Measurements from ENCODE around the gene FLRT2. TPM values are rescaled to one million over a fixed set of nuclear protein-coding genes. Genes with fewer than 3 reads are reported as not detected.

Gene FLRT2
- total RNA-seq, 1 experiment from 2014 or later, result 2.1 TPM

- Histone ChIP-seq H3K27me3 (ENCODE audit: insufficient read depth, low read depth) (no peaks in the 10 kb centered on the region), H3K9me2 (ENCODE audit: insufficient read depth) (no peaks in the 10 kb centered on the region), H3K4me3 (no peak overlapping the region), H4K20me1 (ENCODE audit: insufficient read depth) (no peaks in the 10 kb centered on the region), H2AFZ (no peak overlapping the region), H3K36me3 (ENCODE audit: low read depth) (no peaks in the 10 kb centered on the region), H3K4me1 (replicated peaks; ENCODE audit: insufficient read depth) (no peaks in the 10 kb centered on the region), H3F3A (ENCODE audit: insufficient read depth, low read depth) (no peaks in the 10 kb centered on the region), H3K79me2 (ENCODE audit: low read depth) (no peaks in the 10 kb centered on the region), H3K4me2 (no peak overlapping the region), H3K9me3 (ENCODE audit: insufficient read depth, low read depth) (no peaks in the 10 kb centered on the region), H3K27ac (no peak overlapping the region)
- TF ChIP-seq EZH2 (IDR thresholded peaks at IDR 0.05; ENCODE audit: low read depth) (no peak), CTCF (conservative IDR thresholded peaks at IDR 0.05) (no peak)
- ChIA-PET POLR2A (ENCODE audit: unreplicated experiment) (no interaction called here), CTCF (no interaction called here)
- intact Hi-C loops (cut with micrococcal nuclease; ENCODE audit: unreplicated experiment), result loop anchor here (10.0 kb wide), 1 partner anchor 516 kb away; no protein-coding TSS in a partner anchor
- BruUV-seq (replicated peaks), result no TSS peak
- DNase-seq, result no peak
Measured at GRCh38 chr14:85538636-85539035, 8.7 kb downstream of the FLRT2 start.

- Histone ChIP-seq H3K27ac (no peak overlapping the region), H3K4me1 (replicated peaks; ENCODE audit: insufficient read depth) (no peaks in the 10 kb centered on the region), H3K4me2 (no peak overlapping the region), H3K27me3 (ENCODE audit: insufficient read depth, low read depth) (no peaks in the 10 kb centered on the region), H2AFZ (no peak overlapping the region), H3K9me3 (ENCODE audit: insufficient read depth, low read depth) (no peaks in the 10 kb centered on the region), H3K9me2 (ENCODE audit: insufficient read depth) (no peaks in the 10 kb centered on the region), H3F3A (ENCODE audit: insufficient read depth, low read depth) (no peaks in the 10 kb centered on the region), H4K20me1 (ENCODE audit: insufficient read depth) (no peaks in the 10 kb centered on the region), H3K4me3 (no peak overlapping the region), H3K79me2 (ENCODE audit: low read depth) (no peaks in the 10 kb centered on the region), H3K36me3 (ENCODE audit: low read depth) (no peaks in the 10 kb centered on the region)
- CTCF ChIA-PET, result no interaction called here
- POLR2A ChIA-PET (ENCODE audit: unreplicated experiment), result no interaction called here
- TF ChIP-seq EZH2 (IDR thresholded peaks at IDR 0.05; ENCODE audit: low read depth) (no peak), CTCF (conservative IDR thresholded peaks at IDR 0.05) (no peak)
- intact Hi-C loops (cut with micrococcal nuclease; ENCODE audit: unreplicated experiment), result loop anchor here (10.0 kb wide), 1 partner anchor 515 kb away; no protein-coding TSS in a partner anchor
- BruUV-seq (replicated peaks), result no TSS peak
- no peak for DNase-seq
Measured at GRCh38 chr14:85539510-85539909, 9.6 kb downstream of the FLRT2 start.

GRCh38 chr14:85542623-85543022 is 12.7 kb downstream of the FLRT2 start:
- H2AFZ ChIP-seq, result no peak overlapping the region
- POLR2A ChIA-PET (ENCODE audit: unreplicated experiment), result no interaction called here
- no peaks in the 10 kb centered on the region for H3K9me2 ChIP-seq (ENCODE audit: insufficient read depth)
- H3K36me3 ChIP-seq (ENCODE audit: low read depth), result no peaks in the 10 kb centered on the region
- no peaks in the 10 kb centered on the region for H3K9me3 ChIP-seq (ENCODE audit: insufficient read depth, low read depth)
- no peaks in the 10 kb centered on the region for H3K27me3 ChIP-seq (ENCODE audit: insufficient read depth, low read depth)
- H3K4me2 ChIP-seq, result no peak overlapping the region
- H3K4me1 ChIP-seq (replicated peaks; ENCODE audit: insufficient read depth), result no peaks in the 10 kb centered on the region
- intact Hi-C loops (cut with micrococcal nuclease; ENCODE audit: unreplicated experiment), result no loop called here
- H3K79me2 ChIP-seq (ENCODE audit: low read depth), result no peaks in the 10 kb centered on the region
- CTCF ChIA-PET, result no interaction called here
- no peak overlapping the region for H3K4me3 ChIP-seq
- no peak overlapping the region for H3K27ac ChIP-seq
- no peaks in the 10 kb centered on the region for H3F3A ChIP-seq (ENCODE audit: insufficient read depth, low read depth)
- DNase-seq, result no peak
- TF ChIP-seq CTCF (conservative IDR thresholded peaks at IDR 0.05) (no peak), EZH2 (IDR thresholded peaks at IDR 0.05; ENCODE audit: low read depth) (no peak)
- H4K20me1 ChIP-seq (ENCODE audit: insufficient read depth), result no peaks in the 10 kb centered on the region
- BruUV-seq (replicated peaks), result no TSS peak
